Measurements from ENCODE around the gene SPON1.
"Not testable (repeated sequence)": the region's sequence is repeated elsewhere in the genome, so short reads cannot be mapped to it uniquely, and the experiment has no call there.

SPON1 gene

DNA sequence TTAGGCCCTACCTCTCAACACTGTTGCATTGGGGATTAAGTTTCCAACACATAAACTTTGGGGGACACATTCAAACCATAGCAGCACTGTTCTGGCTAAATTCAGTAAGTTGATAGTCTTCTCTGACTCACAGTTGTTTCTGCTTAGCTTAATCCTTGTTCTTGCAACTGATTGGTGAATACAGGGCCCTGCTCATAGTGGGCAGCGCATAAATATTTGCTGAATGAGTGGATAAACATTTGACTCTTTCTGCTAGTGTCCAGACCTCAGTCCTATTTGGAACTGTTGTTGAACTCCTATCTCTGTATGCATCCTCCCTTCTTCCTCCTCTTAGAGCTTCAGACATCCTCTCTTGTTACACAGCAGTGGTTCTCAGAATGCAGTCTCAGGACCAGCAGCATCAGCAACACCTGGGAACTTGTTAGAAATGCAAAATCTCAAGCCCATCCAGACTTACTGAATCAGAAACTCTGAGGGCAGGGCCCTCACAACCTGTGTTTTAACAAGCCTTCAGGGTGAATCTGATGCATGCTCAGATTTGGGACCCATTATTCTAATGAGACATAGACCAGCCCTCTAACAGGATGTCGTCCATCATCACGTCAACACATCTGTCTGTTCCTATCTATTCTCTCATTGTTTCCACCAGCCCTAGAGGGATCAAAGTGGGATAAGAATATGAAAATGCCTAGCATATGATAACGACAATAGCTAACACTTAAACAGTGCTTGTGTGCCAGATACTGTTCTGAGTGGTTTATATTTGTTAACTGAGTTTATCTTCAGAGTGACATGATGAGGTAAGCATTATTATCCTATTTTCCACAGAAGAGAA is 22.3 kb downstream of the SPON1 start:
- DNase-seq, result no peak

DNA sequence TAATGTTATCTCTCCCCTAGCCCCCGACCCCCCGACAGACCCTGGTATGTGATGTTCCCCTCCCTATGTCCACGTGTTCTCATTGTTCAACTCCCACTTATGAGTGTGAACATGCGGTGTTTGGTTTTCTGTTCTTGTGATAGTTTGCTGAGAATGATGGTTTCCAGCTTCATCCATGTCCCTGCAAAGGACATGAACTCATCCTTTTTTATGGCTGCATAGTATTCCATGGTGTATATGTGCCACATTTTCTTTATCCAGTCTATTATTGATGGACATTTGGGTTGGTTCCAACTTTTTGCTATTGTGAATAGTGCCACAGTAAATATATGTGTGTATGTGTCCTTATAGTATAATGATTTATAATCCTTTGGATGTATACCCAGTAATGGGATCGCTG is 24.2 kb downstream of the SPON1 start:
- not testable (repeated sequence) for DNase-seq

DNA sequence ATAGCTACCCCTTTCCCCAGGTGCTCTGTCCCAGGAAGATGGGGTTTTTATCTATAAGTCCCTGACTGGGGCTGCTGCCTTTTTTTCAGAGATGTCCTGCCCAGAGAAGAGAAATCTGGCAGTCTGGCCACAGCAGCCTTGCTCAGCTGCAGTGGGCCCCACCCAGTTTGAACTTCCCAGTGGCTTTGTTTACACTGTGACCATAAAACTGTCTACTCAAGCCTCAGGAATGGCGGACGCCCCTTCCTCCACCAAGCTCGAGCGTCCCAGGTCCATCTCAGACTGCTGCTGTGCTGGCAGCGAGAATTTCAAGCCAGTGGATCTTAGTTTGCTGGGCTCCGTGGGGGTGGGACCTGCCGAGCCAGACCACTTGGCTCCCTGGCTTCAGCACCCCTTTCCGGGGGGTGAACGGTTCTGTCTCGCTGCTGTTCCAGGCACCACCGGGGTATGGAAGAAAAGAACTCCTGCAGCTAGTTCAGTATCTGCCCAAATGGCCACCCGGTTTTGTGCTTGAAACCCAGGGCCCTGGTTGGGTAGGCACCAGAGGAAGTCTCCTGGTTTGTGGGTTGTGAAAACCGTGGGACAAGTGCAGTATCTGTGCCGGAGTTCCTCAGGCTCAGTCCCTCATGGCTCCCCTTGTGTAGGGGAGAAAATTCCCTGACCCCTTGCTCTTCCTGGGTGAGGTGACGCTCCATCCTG is 29.8 kb downstream of the SPON1 start:
- not testable (repeated sequence) for DNase-seq

- no peak for DNase-seq
Observed at GRCh38 chr11:13993096-13993765, 30.7 kb downstream of the SPON1 start.

- DNase-seq, result no peak
Observed at GRCh38 chr11:13997881-13998280, 35.4 kb downstream of the SPON1 start.

DNA sequence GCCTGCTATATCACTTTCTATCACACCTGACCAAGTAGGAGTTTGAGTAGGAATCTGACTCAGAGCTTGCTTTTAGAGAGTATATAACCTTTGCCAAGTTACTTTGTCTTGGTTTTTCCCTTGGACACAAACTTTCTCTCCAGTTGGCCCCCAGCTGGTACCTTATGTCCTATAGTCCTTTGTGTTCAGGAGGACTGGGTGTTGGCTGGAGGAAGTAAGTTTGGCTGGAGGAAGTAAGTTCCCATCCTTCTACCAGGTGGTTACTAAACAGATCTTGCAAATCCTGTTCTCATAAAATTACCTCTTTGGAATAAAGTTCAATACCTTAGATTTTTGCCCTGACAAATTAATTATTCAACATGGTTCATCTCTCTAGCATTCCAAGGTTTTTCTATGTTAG is 37.2 kb downstream of the SPON1 start:
- no peak for DNase-seq

DNA sequence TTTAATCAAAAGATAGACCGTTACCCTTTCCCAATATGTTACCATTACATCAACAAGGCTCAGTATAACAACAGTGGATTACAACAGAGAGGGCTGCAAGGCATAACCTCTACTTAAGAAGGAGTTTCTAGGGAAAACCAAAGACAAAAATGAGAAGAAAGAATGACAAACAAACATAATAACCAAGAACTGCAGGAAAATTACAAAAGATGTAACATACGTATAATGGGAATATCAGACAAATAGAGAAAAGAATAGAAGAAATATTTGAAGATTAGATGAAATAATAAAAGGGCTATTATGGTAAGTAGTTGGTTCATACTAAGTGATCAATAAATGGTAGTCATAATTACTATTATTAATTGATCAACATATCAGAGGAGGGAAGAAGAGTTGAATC is 39.1 kb downstream of the SPON1 start:
- DNase-seq, result no peak

DNA sequence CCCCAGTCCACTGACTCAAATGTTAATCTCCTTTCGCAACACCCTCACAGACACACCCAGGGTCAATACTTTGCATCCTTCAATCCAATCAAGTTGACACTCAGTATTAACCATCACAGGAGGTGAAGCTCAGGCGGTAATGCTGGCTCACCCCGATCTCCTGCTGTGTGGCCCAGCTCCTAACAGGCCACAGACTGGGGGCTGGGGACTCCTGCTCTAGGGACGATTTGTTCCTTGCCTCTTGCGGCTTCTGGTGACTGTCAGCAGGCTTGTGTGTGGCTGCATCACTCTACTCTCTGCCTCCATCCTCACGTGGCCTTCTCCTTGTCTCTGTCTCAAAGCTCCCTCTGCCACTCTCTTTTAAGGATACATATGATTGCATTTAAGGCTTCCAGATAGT is 45.0 kb downstream of the SPON1 start:
- DNase-seq, result no peak

DNA sequence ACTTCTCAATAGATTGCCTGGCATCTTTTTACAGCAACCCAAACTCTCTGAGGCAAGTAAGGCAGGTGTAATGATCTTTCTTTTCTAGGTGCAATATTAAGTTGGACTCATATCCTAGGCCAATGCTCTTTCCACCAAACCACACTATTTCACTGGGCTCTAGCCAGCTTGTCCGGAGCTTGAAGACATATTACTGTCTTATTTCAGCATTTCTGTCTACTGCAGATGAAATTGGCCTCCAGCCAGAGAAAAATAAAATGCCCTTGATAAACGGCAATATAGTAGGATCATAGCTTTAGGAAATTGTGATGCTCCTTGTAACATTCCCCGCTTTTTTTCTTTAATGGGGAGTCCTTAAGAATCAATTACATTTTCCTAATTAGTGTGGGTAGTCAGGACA is 48.1 kb downstream of the SPON1 start:
- no peak for DNase-seq

DNA sequence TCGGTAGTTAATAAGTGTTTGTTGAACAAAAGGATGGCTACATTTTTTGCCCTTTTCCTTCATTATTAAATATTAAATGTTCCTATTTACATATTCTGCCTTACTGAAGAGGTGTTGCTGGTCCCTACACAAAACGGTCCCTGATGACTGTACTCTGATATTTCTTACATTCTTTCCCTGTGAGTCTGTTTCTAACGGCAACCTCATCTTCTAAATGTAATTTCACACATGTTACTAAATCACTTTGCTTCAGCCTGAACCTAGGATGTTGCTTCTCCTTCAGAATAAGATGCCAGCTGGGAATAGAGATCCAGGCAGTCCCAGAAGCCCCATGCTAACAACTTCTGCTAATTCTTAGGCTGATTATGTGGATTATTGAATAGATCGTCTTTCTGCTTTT is 50.3 kb downstream of the SPON1 start:
- no peak for DNase-seq

- no peak for DNase-seq
Observed at GRCh38 chr11:14015711-14016110, 53.2 kb downstream of the SPON1 start.

GRCh38 chr11:14018441-14018840 is 55.9 kb downstream of the SPON1 start:
- no peak for DNase-seq

- DNase-seq, result no peak
Observed at GRCh38 chr11:14021738-14022137, 59.2 kb downstream of the SPON1 start.

GRCh38 chr11:14022251-14022650 is 59.7 kb downstream of the SPON1 start:
- DNase-seq, result no peak

DNA sequence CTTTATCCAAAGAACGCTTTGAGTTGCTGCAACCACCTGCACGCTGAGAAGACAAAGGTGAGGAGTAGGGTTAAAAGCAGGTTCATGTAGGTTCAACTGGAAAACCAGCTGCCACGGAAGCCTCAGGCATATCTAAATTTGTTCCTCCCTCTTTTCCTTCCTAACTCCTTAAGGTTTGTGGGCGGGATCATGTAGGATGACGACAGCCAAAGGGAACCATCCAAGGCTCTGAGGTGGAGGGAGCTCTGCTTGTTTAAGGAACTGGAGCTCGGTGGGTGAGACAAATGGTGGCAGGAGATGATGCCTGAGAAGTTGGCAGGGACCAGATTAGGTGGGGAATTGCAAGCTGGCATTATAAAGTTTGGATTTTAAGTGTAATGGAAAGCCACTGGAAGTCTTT is 60.3 kb downstream of the SPON1 start:
- DNase-seq, result no peak

- DNase-seq, result no peak
Observed at GRCh38 chr11:14026961-14027360, 64.4 kb downstream of the SPON1 start.

DNA sequence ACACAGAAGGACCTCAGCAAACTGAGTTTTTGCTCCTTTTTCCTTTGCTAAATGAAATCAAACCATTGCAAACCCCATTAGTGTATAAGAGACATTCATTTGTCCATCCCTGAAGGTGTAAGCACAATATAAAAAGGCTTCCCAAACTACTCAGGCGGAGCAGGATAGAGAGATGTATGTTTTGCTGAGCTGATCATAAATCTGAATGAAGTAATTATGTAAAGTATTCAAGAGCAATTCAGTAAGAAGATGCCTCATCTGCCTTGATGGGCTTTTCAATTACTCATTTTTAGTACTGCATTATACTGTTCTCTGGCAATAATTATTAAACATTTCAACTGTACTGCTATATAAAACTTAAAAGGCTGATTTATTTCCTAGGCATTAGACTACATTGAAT is 65.0 kb downstream of the SPON1 start:
- no peak for DNase-seq

GRCh38 chr11:14029440-14029839 is 66.9 kb downstream of the SPON1 start:
- no peak for DNase-seq

GRCh38 chr11:14029971-14030920 is 67.7 kb downstream of the SPON1 start:
- no peak for DNase-seq

- not testable (repeated sequence) for DNase-seq
Observed at GRCh38 chr11:14035526-14035925, 73.0 kb downstream of the SPON1 start.

GRCh38 chr11:14036469-14036868 is 73.9 kb downstream of the SPON1 start:
- DNase-seq, result no peak

DNA sequence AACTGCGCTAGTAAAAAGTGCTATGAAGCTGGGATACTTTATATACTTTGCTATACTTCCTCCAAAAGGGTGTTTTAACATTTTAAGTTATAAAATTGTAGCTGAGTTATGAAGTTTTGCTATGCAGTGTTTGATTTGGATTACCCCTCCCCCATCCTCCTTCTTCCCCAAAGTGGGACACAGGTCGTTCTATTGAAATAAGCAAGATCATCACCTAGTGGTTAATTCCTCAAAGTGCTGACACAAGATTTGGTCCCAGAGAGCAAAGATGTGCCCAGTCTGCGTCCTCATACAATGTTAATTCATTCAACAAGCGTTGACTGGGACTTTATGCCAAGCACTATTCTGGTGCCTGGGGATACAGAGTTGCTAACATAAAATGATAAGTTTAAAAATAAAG is 78.5 kb downstream of the SPON1 start:
- DNase-seq, result no peak

GRCh38 chr11:14041565-14041964 is 79.0 kb downstream of the SPON1 start:
- no peak for DNase-seq

All from NCI-H1436 treated with DMSO at 0.1 percent for 48 hours (cell line).